G401.6 (cell line): ENCODE data around the gene FBXO8.

Source experiments
- FAIRE-seq: peaks from 2 replicates; lab custom pipeline; 2012; peaks lifted over from hg19 to GRCh38; lab: Jason Lieb, UNC

FBXO8 gene

GRCh38 chr4:174207367-174207766 lies 76.1 kb downstream of the FBXO8 start:
- no peak for FAIRE-seq

- FAIRE-seq, result peak; percentile 87
These were observed 79.2 kb downstream of the FBXO8 start for GRCh38 chr4:174204164-174204831.

GRCh38 chr4:174201871-174202270 lies 81.6 kb downstream of the FBXO8 start:
- FAIRE-seq, result no peak

- no peak for FAIRE-seq
These were observed 83.7 kb downstream of the FBXO8 start for GRCh38 chr4:174199735-174200134.

GRCh38 chr4:174198828-174199227 lies 84.6 kb downstream of the FBXO8 start:
- peak; percentile 23 for FAIRE-seq

GRCh38 chr4:174198396-174198795 lies 85.1 kb downstream of the FBXO8 start:
- FAIRE-seq, result peak; percentile 88

GRCh38 chr4:174193438-174194374 lies 89.8 kb downstream of the FBXO8 start:
- no peak for FAIRE-seq

GRCh38 chr4:174192943-174193342 lies 90.5 kb downstream of the FBXO8 start:
- no peak for FAIRE-seq

- FAIRE-seq, result no peak
These were observed 92.5 kb downstream of the FBXO8 start for GRCh38 chr4:174190832-174191500.

GRCh38 chr4:174189392-174190015 lies 94.0 kb downstream of the FBXO8 start:
- FAIRE-seq, result no peak
